ENCODE results near the gene GULP1.
"Not testable (repeated sequence)": the region's sequence is repeated elsewhere in the genome, so short reads cannot be mapped to it uniquely, and the experiment has no call there.

Gene GULP1

GRCh38 chr2:188291617-188292347 is at the start of gene GULP1:
GULP1 (plus strand) TSS chr2:188291874; CDS start chr2:188477703, 185,829 bp downstream.
- DNase-seq: peak; percentile 11

- DNase-seq: no peak
These were observed 48.3 kb upstream of the GULP1 start for GRCh38 chr2:188243381-188243780.

- DNase-seq: no peak
These were observed 47.3 kb upstream of the GULP1 start for GRCh38 chr2:188244383-188244782.

GRCh38 chr2:188245230-188245629 is 46.4 kb upstream of the GULP1 start:
- DNase-seq: no peak

- DNase-seq: no peak
These were observed 43.2 kb upstream of the GULP1 start for GRCh38 chr2:188248513-188248912.

- no peak for DNase-seq
These were observed 40.6 kb upstream of the GULP1 start for GRCh38 chr2:188251034-188251433.

GRCh38 chr2:188256420-188256819 is 35.3 kb upstream of the GULP1 start:
- no peak for DNase-seq

- no peak for DNase-seq
These were observed 26.4 kb upstream of the GULP1 start for GRCh38 chr2:188265315-188265714.

- DNase-seq: no peak
These were observed 23.9 kb upstream of the GULP1 start for GRCh38 chr2:188267776-188268175.

- no peak for DNase-seq
These were observed 22.7 kb upstream of the GULP1 start for GRCh38 chr2:188269004-188269403.

- no peak for DNase-seq
These were observed 19.6 kb upstream of the GULP1 start for GRCh38 chr2:188272121-188272520.

GRCh38 chr2:188274274-188274673 is 17.4 kb upstream of the GULP1 start:
- DNase-seq: no peak

GRCh38 chr2:188276255-188276654 is 15.4 kb upstream of the GULP1 start:
- no peak for DNase-seq

GRCh38 chr2:188277786-188278185 is 13.9 kb upstream of the GULP1 start:
- DNase-seq: no peak

- DNase-seq: no peak
These were observed 13.1 kb upstream of the GULP1 start for GRCh38 chr2:188278388-188279092.

- no peak for DNase-seq
These were observed 12.6 kb upstream of the GULP1 start for GRCh38 chr2:188279093-188279445.

GRCh38 chr2:188280811-188281222 is 10.9 kb upstream of the GULP1 start:
- no peak for DNase-seq

- DNase-seq: no peak
These were observed 8.8 kb upstream of the GULP1 start for GRCh38 chr2:188282907-188283306.

- not testable (repeated sequence) for DNase-seq
These were observed 7.4 kb upstream of the GULP1 start for GRCh38 chr2:188284251-188284650.

- DNase-seq: no peak
These were observed 6.6 kb upstream of the GULP1 start for GRCh38 chr2:188285049-188285448.

GRCh38 chr2:188285774-188286173 is 5.9 kb upstream of the GULP1 start:
- DNase-seq: no peak

GRCh38 chr2:188291142-188291616 is 495 bp upstream of the GULP1 start:
- DNase-seq: no peak

- DNase-seq: no peak
These were observed 920 bp downstream of the GULP1 start for GRCh38 chr2:188292348-188293239.

Measured in NCI-H1092 (cell line).